HepG2 (cell line): Measurements from ENCODE around the gene POLR3H. TPM values are rescaled to one million over a fixed set of nuclear protein-coding genes. Genes with fewer than 3 reads are reported as not detected.

ENCODE experiments used
- HOXD1 ChIP-seq: sonication (generic); formaldehyde crosslinking; IDR thresholded peaks from 2 replicates; pipeline ENCODE4 v1.5.0; 2020; ENCODE audit warnings: missing genetic modification reagents
- NFE2 ChIP-seq: sonication (generic); formaldehyde crosslinking; IDR thresholded peaks from 2 replicates; pipeline ENCODE4 v1.4.0; 2020; ENCODE audit warnings: missing genetic modification reagents
- PAX8 ChIP-seq: sonication (generic); formaldehyde crosslinking; IDR thresholded peaks from 2 replicates; pipeline ENCODE4 v1.8.0; 2022; ENCODE audit warnings: mild to moderate bottlenecking, missing genetic modification reagents, borderline replicate concordance
- PAXIP1 ChIP-seq: sonication (generic); formaldehyde crosslinking; conservative IDR thresholded peaks from 2 replicates; pipeline ENCODE4 v1.4.0; 2020; ENCODE audit warnings: mild to moderate bottlenecking, missing genetic modification reagents, moderate library complexity
- PRMT3 ChIP-seq: sonication (generic); formaldehyde crosslinking; IDR thresholded peaks from 2 replicates; pipeline ENCODE4 v1.8.1; 2022; ENCODE audit warnings: low read depth, mild to moderate bottlenecking, moderate library complexity, missing genetic modification reagents, borderline replicate concordance
- SIN3A ChIP-seq: IDR thresholded peaks from 2 replicates; pipeline ENCODE4 v1.6.1; 2011; ENCODE audit warnings: low read depth, mild to moderate bottlenecking, control low read depth, low read length, borderline replicate concordance
- SIX4 ChIP-seq: sonication (generic); formaldehyde crosslinking; IDR thresholded peaks from 2 replicates; pipeline ENCODE4 v1.4.0; 2020; ENCODE audit warnings: missing genetic modification reagents
- SMARCC2 ChIP-seq: fragments of 450-650 bp; IDR thresholded peaks from 2 replicates; pipeline ENCODE4 v1.6.1; 2017; ENCODE audit warnings: antibody characterized with exemption, mild to moderate bottlenecking
- SRY ChIP-seq: sonication (generic); formaldehyde crosslinking; IDR thresholded peaks from 2 replicates; pipeline ENCODE4 v1.8.0; 2022; ENCODE audit warnings: mild to moderate bottlenecking, missing genetic modification reagents
- STAT6 ChIP-seq: sonication (generic); formaldehyde crosslinking; IDR thresholded peaks from 2 replicates; pipeline ENCODE4 v1.4.0; 2020; ENCODE audit warnings: missing genetic modification reagents, mild to moderate bottlenecking, borderline replicate concordance
- UBTF ChIP-seq: sonication (generic); formaldehyde crosslinking; IDR thresholded peaks from 2 replicates; pipeline ENCODE4 v1.4.0; 2020; ENCODE audit warnings: mild to moderate bottlenecking, missing genetic modification reagents
- ZC3H13 ChIP-seq: sonication (generic); formaldehyde crosslinking; IDR thresholded peaks from 2 replicates; pipeline ENCODE4 v1.8.1; 2023; ENCODE audit warnings: mild to moderate bottlenecking, missing genetic modification reagents, moderate library complexity
- ZEB1 ChIP-seq: IDR thresholded peaks from 2 replicates; pipeline ENCODE4 v1.6.1; 2012; ENCODE audit warnings: mild to moderate bottlenecking, low read depth, inconsistent platforms; ENCODE audit not compliant: insufficient replicate concordance
- ZNF205 ChIP-seq: IDR thresholded peaks from 2 replicates; pipeline ENCODE4 v1.6.1; 2018; ENCODE audit warnings: missing biosample characterization, missing genetic modification reagents
- ZNF547 ChIP-seq: sonication (generic); formaldehyde crosslinking; IDR thresholded peaks from 2 replicates; pipeline ENCODE4 v1.5.1; 2020; ENCODE audit warnings: mild to moderate bottlenecking, missing genetic modification reagents
- ZSCAN9 ChIP-seq: IDR thresholded peaks from 2 replicates; pipeline ENCODE4 v1.6.1; 2016; ENCODE audit warnings: borderline replicate concordance
- polyA plus RNA-seq, 8 experiments: library from polyadenylated mRNA; depleted of rRNA in 3 of 8; stranded (reverse) in 7 of 8; unstranded in 1 of 8; fragments of >200 nt; fragmentation: Illumina TruSeq in 4 of 8; extraction: Trizol in 4 of 8; gene quantifications; 2 replicates each; pipeline versions ENCODE4 v1.2.1 to v1.2.3, GENCODE V29; 2011 to 2016; ENCODE audit warnings: low read depth in 4 of 8, missing spikeins in 1 of 8, mixed read lengths in 1 of 8; ENCODE audit not compliant: insufficient read depth in 1 of 8
- total RNA-seq, 5 experiments: library from RNA; depleted of rRNA; stranded (reverse); fragments of >200 nt; fragmentation: Illumina TruSeq; extraction: Trizol; gene quantifications; 2 replicates each; pipeline ENCODE4 v1.2.3, GENCODE V29; 2016; ENCODE audit warnings: low read depth in 1 of 5

Gene POLR3H
- total and polyA plus RNA-seq, 2 of the 13 experiments (the other 11 are each of a cell fraction or from before 2014, with no cell fraction given) = 10.3 to 28.6 TPM

- TF ChIP-seq SIN3A (peak; percentile 88; the same call in 1 of the 2 replicates), NFE2 (CRISPR knock-in tag) (no peak), PAX8 (CRISPR knock-in tag) (no peak), ZNF205 (CRISPR knock-in tag) (peak; percentile 16; the same call in 1 of the 2 replicates), SIX4 (CRISPR knock-in tag) (no peak), ZSCAN9 (CRISPR knock-in tag) (no peak), PAXIP1 (peak; percentile 22; the same call in 1 of the 2 replicates), PRMT3 (CRISPR knock-in tag) (no peak), STAT6 (CRISPR knock-in tag) (no peak), HOXD1 (CRISPR knock-in tag) (peak; percentile 50; the same call in 1 of the 2 replicates), ZEB1 (no peak), ZNF547 (CRISPR knock-in tag) (no peak), UBTF (CRISPR knock-in tag) (peak; percentile 60; the same call in 1 of the 2 replicates), ZC3H13 (CRISPR knock-in tag) (no peak), SMARCC2 (no peak), SRY (CRISPR knock-in tag) (no peak; the same call in 1 of the 2 replicates)
Measured at GRCh38 chr22:41589391-41590241, 45.3 kb upstream of the POLR3H start, which contains the start of gene PMM1 (continued).
